A549 (cell line): Measurements from ENCODE around the gene CPHXL2. TPM values are rescaled to one million over a fixed set of nuclear protein-coding genes. Genes with fewer than 3 reads are reported as not detected.

Source experiments
- ATAC-seq, 2 experiments: fragments of 200-7000 bp in 1 of 2; fragments of >200 bp in 1 of 2; cut with Nextera tagmentation in 1 of 2; cut with Tn5 transposase in 1 of 2; 3 replicates each; pipeline versions ENCODE4 v1.8.0 to v1.9.1; 2018 to 2020; ENCODE audit warnings: mild to moderate bottlenecking in 1 of 2, moderate library complexity in 1 of 2
- CTCF ChIA-PET: fragments of 300-600 bp; sonication (Branson Sonifier 250); formaldehyde crosslinking; extraction: SDS; loops from one replicate; lab custom pipeline; 2021; ENCODE audit warnings: antibody characterized with exemption, inconsistent platforms; lab: Yijun Ruan, JAX
- POLR2A ChIA-PET: fragments of 350-600 bp; formaldehyde crosslinking; extraction: SDS; loops from one replicate; lab custom pipeline; 2021; ENCODE audit warnings: antibody characterized with exemption, inconsistent platforms; lab: Yijun Ruan, JAX
- DNase-seq, 2 experiments: peaks; one replicate each; pipeline versions ENCODE4 v3.0.0 to v3.0.0-alpha.2; 2011 to 2016; ENCODE audit warnings: low read depth in 1 of 2, low spot score in 1 of 2
- FAIRE-seq: peaks from 2 replicates; lab custom pipeline; 2011; peaks lifted over from hg19 to GRCh38; lab: Jason Lieb, UNC
- H3K27ac ChIP-seq, 2 experiments: fragments of >200 bp; sonication (Bioruptor Twin); formaldehyde crosslinking; 3 replicates each; pipeline ENCODE4 v1.5.1; 2016 to 2017
- H3K4me1 ChIP-seq: fragments of >200 bp; sonication (Bioruptor Twin); formaldehyde crosslinking; 3 replicates; pipeline ENCODE4 v1.6.1; 2016
- H3K4me2 ChIP-seq: fragments of >200 bp; sonication (Bioruptor Twin); formaldehyde crosslinking; 3 replicates; pipeline ENCODE4 v1.6.1; 2016
- H3K4me3 ChIP-seq: fragments of >200 bp; sonication (Bioruptor Twin); formaldehyde crosslinking; 3 replicates; pipeline ENCODE4 v1.5.1; 2016
- H3K9me3 ChIP-seq: fragments of >200 bp; sonication (Bioruptor Twin); formaldehyde crosslinking; 3 replicates; pipeline ENCODE4 v1.6.1; 2016
- CBX2 ChIP-seq: fragments of 200-600 bp; sonication (generic); IDR thresholded peaks from 2 replicates; pipeline ENCODE4 v1.6.1; 2016; ENCODE audit warnings: low read depth, mild to moderate bottlenecking, borderline replicate concordance
- CEBPB ChIP-seq, 2 experiments: fragments of >200 bp in 1 of 2; sonication (Bioruptor Twin) in 1 of 2; formaldehyde crosslinking in 1 of 2; IDR thresholded peaks; 2 replicates each; pipeline ENCODE4 v1.6.1; 2012 to 2016
- EP300 ChIP-seq, 2 experiments: fragments of >200 bp; sonication (Bioruptor Twin); formaldehyde crosslinking; IDR thresholded peaks; 2 replicates in 1 of 2; 3 replicates in 1 of 2; pipeline ENCODE4 v1.6.1; 2016 to 2017
- FOSB ChIP-seq: fragments of 250-450 bp; sonication (Bioruptor Pico); IDR thresholded peaks from 2 replicates; pipeline ENCODE4 v1.5.0; 2020; ENCODE audit warnings: mild to moderate bottlenecking, moderate library complexity
- FOSL2 ChIP-seq, 2 experiments: fragments of 450-650 bp in 1 of 2; fragments of >200 bp in 1 of 2; sonication (Bioruptor Twin) in 1 of 2; formaldehyde crosslinking; IDR thresholded peaks; 2 replicates each; pipeline versions ENCODE4 v1.5.0 to v1.6.1; 2016 to 2020; ENCODE audit warnings: mild to moderate bottlenecking in 1 of 2, moderate library complexity in 1 of 2
- HDAC2 ChIP-seq: fragments of 200-600 bp; sonication (generic); IDR thresholded peaks from 2 replicates; pipeline ENCODE4 v1.6.1; 2016
- HOXA7 ChIP-seq: fragments of 250-450 bp; sonication (Bioruptor Pico); IDR thresholded peaks from 2 replicates; pipeline ENCODE4 v1.5.0; 2020; ENCODE audit warnings: mild to moderate bottlenecking, moderate library complexity
- HOXB5 ChIP-seq: fragments of 250-450 bp; sonication (Bioruptor Pico); IDR thresholded peaks from 2 replicates; pipeline ENCODE4 v1.5.0; 2020; ENCODE audit warnings: mild to moderate bottlenecking, moderate library complexity
- KDM1A ChIP-seq: fragments of 200-600 bp; sonication (generic); IDR thresholded peaks from 2 replicates; pipeline ENCODE4 v1.6.1; 2016; ENCODE audit warnings: low read depth, mild to moderate bottlenecking
- MAFK ChIP-seq: fragments of 450-650 bp; IDR thresholded peaks from 2 replicates; pipeline ENCODE4 v1.6.1; 2014; ENCODE audit not compliant: partially characterized antibody
- MYC ChIP-seq: IDR thresholded peaks from 2 replicates; pipeline ENCODE4 v1.6.1; 2012; ENCODE audit warnings: mild to moderate bottlenecking, inconsistent platforms, low read length, improper control_type of control experiment, borderline replicate concordance
- NFE2L2 ChIP-seq: fragments of 150-350 bp; conservative IDR thresholded peaks from 2 replicates; pipeline ENCODE4 v1.6.1; 2014; ENCODE audit warnings: low read length
- NPAS2 ChIP-seq: fragments of 250-450 bp; sonication (Bioruptor Pico); IDR thresholded peaks from 2 replicates; pipeline ENCODE4 v1.8.0; 2022; ENCODE audit warnings: mild to moderate bottlenecking, moderate library complexity, borderline replicate concordance
- POLR2A ChIP-seq: IDR thresholded peaks from 2 replicates; pipeline ENCODE4 v1.6.1; 2012; ENCODE audit warnings: mild to moderate bottlenecking, low read length
- POLR2AphosphoS2 ChIP-seq: conservative IDR thresholded peaks from 2 replicates; pipeline ENCODE4 v1.6.1; 2012; ENCODE audit warnings: low read length, improper control_type of control experiment, inconsistent platforms
- RAD21 ChIP-seq, 2 experiments: fragments of >200 bp in 1 of 2; sonication (Bioruptor Twin) in 1 of 2; formaldehyde crosslinking in 1 of 2; IDR thresholded peaks in 1 of 2; conservative IDR thresholded peaks in 1 of 2; 2 replicates in 1 of 2; 3 replicates in 1 of 2; pipeline ENCODE4 v1.6.1; 2012 to 2018; ENCODE audit warnings: inconsistent platforms in 1 of 2
- RARB ChIP-seq: fragments of 250-450 bp; sonication (Bioruptor Pico); IDR thresholded peaks from 2 replicates; pipeline ENCODE4 v1.8.0; 2021; ENCODE audit warnings: mild to moderate bottlenecking, moderate library complexity
- RNF2 ChIP-seq: fragments of 200-600 bp; sonication (generic); IDR thresholded peaks from 2 replicates; pipeline ENCODE4 v1.6.1; 2016; ENCODE audit warnings: low read depth, mild to moderate bottlenecking, antibody characterized with exemption, moderate library complexity, borderline replicate concordance
- ZC3H11A ChIP-seq: fragments of 450-650 bp; IDR thresholded peaks from 2 replicates; pipeline ENCODE4 v1.6.1; 2014; ENCODE audit warnings: antibody characterized with exemption, mild to moderate bottlenecking
- ZFP36 ChIP-seq: fragments of 450-650 bp; IDR thresholded peaks from 2 replicates; pipeline ENCODE4 v1.6.1; 2014; ENCODE audit warnings: borderline replicate concordance; ENCODE audit not compliant: partially characterized antibody
- ZNF302 ChIP-seq: fragments of 250-450 bp; sonication (Bioruptor Pico); IDR thresholded peaks from 2 replicates; pipeline ENCODE4 v1.9.0; 2021; ENCODE audit warnings: inconsistent platforms, mild to moderate bottlenecking, moderate library complexity
- ZSCAN20 ChIP-seq: fragments of 250-450 bp; sonication (Bioruptor Pico); IDR thresholded peaks from 2 replicates; pipeline ENCODE4 v1.8.0; 2022; ENCODE audit warnings: mild to moderate bottlenecking, moderate library complexity
- WGBS: methylation state at CpG from one replicate; pipeline ENCODE4 v1.1.6; 2017; ENCODE audit errors: missing lambda C conversion rate; 5-methylcytosine and 5-hydroxymethylcytosine counted together
- polyA plus RNA-seq, 4 experiments: library from polyadenylated mRNA; depleted of rRNA in 3 of 4; stranded (reverse); fragments of >200 nt; fragmentation: RNase III in 1 of 4; extraction: RNeasy Plus Mini Kit Qiagen cat#74134 plus additional on column Dnase treatment in 1 of 4; gene quantifications; 2 replicates in 3 of 4; 3 replicates in 1 of 4; pipeline ENCODE4 v1.2.3, GENCODE V29; 2011 to 2017
- TF ChIP-seq, protein P1 (sequence below): IDR thresholded peaks from 2 replicates; pipeline ENCODE4 v1.6.1; 2012
- TF ChIP-seq, protein P2 (sequence below): IDR thresholded peaks from 2 replicates; pipeline ENCODE4 v1.6.1; 2012; ENCODE audit warnings: low read depth, borderline replicate concordance
- TF ChIP-seq, protein P3 (sequence below): fragments of 250-450 bp; sonication (Bioruptor Pico); IDR thresholded peaks from 2 replicates; pipeline ENCODE4 v1.5.0; 2021; ENCODE audit warnings: mild to moderate bottlenecking, moderate library complexity, borderline replicate concordance
- TF ChIP-seq, protein P4 (sequence below): fragments of >200 bp; sonication (Bioruptor Twin); formaldehyde crosslinking; IDR thresholded peaks from 3 replicates; pipeline ENCODE4 v1.6.1; 2016

CPHXL2 gene
- polyA plus RNA-seq, 2 of the 4 experiments (the other 2 are of a cell fraction) = not detected

DNA sequence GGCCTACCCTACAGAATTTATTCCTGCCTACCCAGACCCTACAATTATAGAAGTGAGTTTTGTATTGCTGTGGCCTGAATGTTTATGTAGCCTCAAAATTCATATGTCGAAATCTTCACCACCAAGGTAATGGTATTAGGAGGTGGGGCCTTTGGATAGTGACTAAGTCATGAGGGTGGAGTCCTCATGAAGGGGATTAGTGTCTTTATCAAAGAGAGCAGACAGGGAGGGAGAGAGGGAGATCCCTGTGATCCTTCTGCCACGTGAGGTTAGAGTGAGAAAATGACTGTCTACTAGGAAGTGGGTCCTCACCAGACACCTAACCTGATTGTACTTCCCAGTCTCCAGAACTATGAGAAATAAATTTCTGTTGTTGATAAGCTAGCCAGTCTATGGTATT is 25.4 kb upstream of the CPHXL2 start:
- WGBS = 21% methylated on average over 2 of the region's 2 CpGs
- CTCF ChIA-PET = interaction anchor here (0.6 kb wide), 1 partner anchor 30 kb away, joined by 3 read pairs; no protein-coding TSS in a partner anchor
- TF ChIP-seq, protein P1, sequence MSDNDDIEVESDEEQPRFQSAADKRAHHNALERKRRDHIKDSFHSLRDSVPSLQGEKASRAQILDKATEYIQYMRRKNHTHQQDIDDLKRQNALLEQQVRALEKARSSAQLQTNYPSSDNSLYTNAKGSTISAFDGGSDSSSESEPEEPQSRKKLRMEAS = no peak
- TF ChIP-seq RARB (CRISPR knock-in tag) (no peak), RNF2 (no peak), NFE2L2 (no peak), RAD21 (conservative IDR thresholded peaks at IDR 0.05 in 1 of 2, IDR thresholded peaks at IDR 0.05 in 1 of 2) (no peak), ZSCAN20 (CRISPR knock-in tag) (no peak), ZC3H11A (no peak), MAFK (no peak), HDAC2 (no peak), ZNF302 (CRISPR knock-in tag) (no peak), MYC (no peak), NPAS2 (CRISPR knock-in tag) (no peak), HOXB5 (CRISPR knock-in tag) (no peak), POLR2AphosphoS2 (no peak), CBX2 (no peak), EP300 (IDR thresholded peaks at IDR 0.05) (no peak), KDM1A (no peak)
- TF ChIP-seq, protein P2, sequence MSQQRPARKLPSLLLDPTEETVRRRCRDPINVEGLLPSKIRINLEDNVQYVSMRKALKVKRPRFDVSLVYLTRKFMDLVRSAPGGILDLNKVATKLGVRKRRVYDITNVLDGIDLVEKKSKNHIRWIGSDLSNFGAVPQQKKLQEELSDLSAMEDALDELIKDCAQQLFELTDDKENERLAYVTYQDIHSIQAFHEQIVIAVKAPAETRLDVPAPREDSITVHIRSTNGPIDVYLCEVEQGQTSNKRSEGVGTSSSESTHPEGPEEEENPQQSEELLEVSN = no peak

DNA sequence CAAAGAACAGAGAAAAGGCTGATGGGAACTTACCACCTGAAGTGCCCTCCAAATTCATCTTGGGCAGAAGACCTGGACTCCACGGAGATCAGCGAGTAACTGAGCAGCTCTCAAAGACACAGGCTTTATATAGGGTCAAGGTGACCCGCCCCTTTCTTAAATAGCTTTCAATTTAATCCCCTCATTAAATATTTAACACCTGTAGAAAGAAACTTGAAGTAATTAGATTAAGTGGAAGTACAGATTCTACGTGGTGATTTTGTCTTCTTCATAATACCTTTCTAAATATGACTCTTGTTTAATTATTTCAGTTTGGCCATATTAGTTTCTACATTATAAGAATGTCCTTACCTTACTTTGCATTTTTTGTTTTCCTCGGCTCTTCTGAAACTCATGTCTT is 24.6 kb upstream of the CPHXL2 start, which contains the start of gene DUXB:
Gene DUXB, minus strand, starts transcription at position 101 of the 400 bp plus-strand sequence. Its CDS starts 43 bp downstream, at position 58.
- POLR2A ChIA-PET = interaction anchor here (0.6 kb wide), 1 partner anchor 1146 kb away, joined by 6 read pairs; no protein-coding TSS in a partner anchor
- Histone ChIP-seq H3K4me1 (no peaks in the 10 kb centered on the region), H3K9me3 (no peaks in the 10 kb centered on the region), H3K4me2 (no peak within 1 kb of the TSS), H3K4me3 (no peak within 1 kb of the TSS), H3K27ac (no peak within 1 kb of the TSS)
- CTCF ChIA-PET = no interaction called here
- no peak for FAIRE-seq
- ATAC-seq = no peak
- DNase-seq = no peak
- 29% methylated on average over 5 of the region's 5 CpGs for WGBS
- no peak for TF ChIP-seq EP300 (IDR thresholded peaks at IDR 0.05)

More for the DNA sequence above, 25.4 kb upstream of the CPHXL2 start:
- H3K9me3 ChIP-seq = no peaks in the 10 kb centered on the region
- H3K4me1 ChIP-seq = no peaks in the 10 kb centered on the region
- no peak overlapping the region for H3K4me2 ChIP-seq
- ATAC-seq (no peak), DNase-seq (no peak), FAIRE-seq (no peak)
- no peak overlapping the region for H3K27ac ChIP-seq
- H3K4me3 ChIP-seq = no peak overlapping the region
- POLR2A ChIA-PET = interaction anchor here (0.6 kb wide), 1 partner anchor 1145 kb away, joined by 6 read pairs; no protein-coding TSS in a partner anchor

DNA sequence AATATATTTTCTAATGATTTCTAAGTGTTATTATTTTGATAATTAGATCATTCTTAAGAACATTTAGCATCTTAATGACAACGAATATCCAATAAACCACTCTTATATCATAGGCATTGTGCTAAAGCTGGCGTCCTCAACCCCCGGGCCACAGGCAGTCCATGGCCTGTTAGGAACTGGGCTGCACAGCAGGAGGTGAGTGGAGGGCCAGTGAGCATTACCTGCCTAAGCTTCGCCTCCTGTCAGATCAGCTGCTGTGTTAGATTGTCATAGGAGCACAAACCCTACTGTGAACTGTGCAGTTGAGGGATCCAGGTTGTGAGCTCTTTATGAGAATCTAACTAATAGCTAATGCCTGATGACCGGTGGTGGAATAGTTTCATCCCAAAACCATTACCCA is 20.8 kb upstream of the CPHXL2 start:
- no peak overlapping the region for H3K27ac ChIP-seq
- ChIA-PET CTCF (interaction anchor here (1.1 kb wide), 1 partner anchor 66 kb away, joined by 3 read pairs; no protein-coding TSS in a partner anchor), POLR2A (no interaction called here)
- H3K4me2 ChIP-seq = no peak overlapping the region
- TF ChIP-seq FOSL2 (IDR thresholded peaks at IDR 0.05) = no peak
- no peak for TF ChIP-seq FOSL2 (CRISPR knock-in tag; IDR thresholded peaks at IDR 0.05)
- TF ChIP-seq, protein P3, sequence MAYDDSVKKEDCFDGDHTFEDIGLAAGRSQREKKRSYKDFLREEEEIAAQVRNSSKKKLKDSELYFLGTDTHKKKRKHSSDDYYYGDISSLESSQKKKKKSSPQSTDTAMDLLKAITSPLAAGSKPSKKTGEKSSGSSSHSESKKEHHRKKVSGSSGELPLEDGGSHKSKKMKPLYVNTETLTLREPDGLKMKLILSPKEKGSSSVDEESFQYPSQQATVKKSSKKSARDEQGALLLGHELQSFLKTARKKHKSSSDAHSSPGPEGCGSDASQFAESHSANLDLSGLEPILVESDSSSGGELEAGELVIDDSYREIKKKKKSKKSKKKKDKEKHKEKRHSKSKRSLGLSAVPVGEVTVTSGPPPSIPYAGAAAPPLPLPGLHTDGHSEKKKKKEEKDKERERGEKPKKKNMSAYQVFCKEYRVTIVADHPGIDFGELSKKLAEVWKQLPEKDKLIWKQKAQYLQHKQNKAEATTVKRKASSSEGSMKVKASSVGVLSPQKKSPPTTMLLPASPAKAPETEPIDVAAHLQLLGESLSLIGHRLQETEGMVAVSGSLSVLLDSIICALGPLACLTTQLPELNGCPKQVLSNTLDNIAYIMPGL (CRISPR knock-in tag) = no peak
- TF ChIP-seq, protein P4, sequence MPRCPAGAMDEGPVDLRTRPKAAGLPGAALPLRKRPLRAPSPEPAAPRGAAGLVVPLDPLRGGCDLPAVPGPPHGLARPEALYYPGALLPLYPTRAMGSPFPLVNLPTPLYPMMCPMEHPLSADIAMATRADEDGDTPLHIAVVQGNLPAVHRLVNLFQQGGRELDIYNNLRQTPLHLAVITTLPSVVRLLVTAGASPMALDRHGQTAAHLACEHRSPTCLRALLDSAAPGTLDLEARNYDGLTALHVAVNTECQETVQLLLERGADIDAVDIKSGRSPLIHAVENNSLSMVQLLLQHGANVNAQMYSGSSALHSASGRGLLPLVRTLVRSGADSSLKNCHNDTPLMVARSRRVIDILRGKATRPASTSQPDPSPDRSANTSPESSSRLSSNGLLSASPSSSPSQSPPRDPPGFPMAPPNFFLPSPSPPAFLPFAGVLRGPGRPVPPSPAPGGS = no peak
- no peak for TF ChIP-seq FOSB (CRISPR knock-in tag)
- TF ChIP-seq CEBPB (IDR thresholded peaks at IDR 0.05) = no peak
- no peak for TF ChIP-seq POLR2A
- no peak for TF ChIP-seq HOXA7 (CRISPR knock-in tag)
- no peak for TF ChIP-seq ZFP36
- no peaks in the 10 kb centered on the region for H3K9me3 ChIP-seq
- H3K4me3 ChIP-seq = no peak overlapping the region
- DNase-seq (no peak), FAIRE-seq (no peak), ATAC-seq (no peak)
- no peaks in the 10 kb centered on the region for H3K4me1 ChIP-seq
- WGBS = 28% methylated on average over 5 of the region's 5 CpGs
